Bronchial epithelial cell (primary cell): Measurements from ENCODE around the gene OSBPL1A. TPM values are rescaled to one million over a fixed set of nuclear protein-coding genes. Genes with fewer than 3 reads are reported as not detected.
"Not testable (repeated sequence)": the region's sequence is repeated elsewhere in the genome, so short reads cannot be mapped to it uniquely, and the experiment has no call there.

Experiments used
- DNase-seq: peaks from one replicate; pipeline ENCODE4 v3.0.0-alpha.2; 2010; ENCODE audit warnings: low read depth
- FAIRE-seq: peaks from 2 replicates; lab custom pipeline; 2011; peaks lifted over from hg19 to GRCh38; lab: Jason Lieb, UNC
- H3K27me3 ChIP-seq: 2 replicates; pipeline ENCODE4 v1.5.1; 2011; ENCODE audit warnings: low read length; ENCODE audit not compliant: control insufficient read depth, insufficient read depth
- H3K36me3 ChIP-seq: 2 replicates; pipeline ENCODE4 v1.5.1; 2011; ENCODE audit warnings: low read length; ENCODE audit not compliant: control insufficient read depth, insufficient read depth
- H3K4me3 ChIP-seq: 2 replicates; pipeline ENCODE4 v1.5.1; 2011; ENCODE audit warnings: mild to moderate bottlenecking, low read depth, low read length, control low read depth
- total RNA-seq: library from RNA; depleted of rRNA; stranded (reverse); fragments of >200 nt; gene quantifications from 2 replicates; pipeline ENCODE4 v1.2.1, GENCODE V29; 2014
- TF ChIP-seq, protein P1 (sequence below): IDR thresholded peaks from 2 replicates; pipeline ENCODE4 v1.5.1; 2011; ENCODE audit warnings: mild to moderate bottlenecking, moderate library complexity, low read length, control low read depth, inconsistent platforms; ENCODE audit not compliant: insufficient read depth, severe bottlenecking

OSBPL1A gene
- total RNA-seq, 1 donor from 2014 or later, result 22.6 TPM

DNA sequence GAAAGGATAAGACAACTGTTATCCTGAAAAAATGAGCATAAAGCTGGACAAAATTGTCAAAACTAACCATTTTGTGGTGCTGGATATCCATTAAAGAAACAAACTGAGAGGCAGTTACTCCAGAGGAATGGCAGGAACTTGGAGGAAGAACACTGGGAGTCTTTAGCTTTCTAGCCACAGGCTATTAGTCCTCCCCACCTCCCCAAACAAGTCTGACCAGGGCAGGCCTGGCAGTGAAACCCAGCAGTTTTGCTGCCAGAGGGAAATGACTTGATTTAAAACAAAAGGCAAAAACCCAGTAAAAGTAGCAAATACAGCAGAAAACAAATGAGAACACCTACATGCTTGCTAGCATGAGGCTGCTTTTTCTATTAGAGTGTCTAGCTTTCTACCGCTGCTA lies 34.9 kb downstream of the OSBPL1A start:
- Histone ChIP-seq H3K4me3 (no peak overlapping the region), H3K36me3 (no peaks in the 10 kb centered on the region), H3K27me3 (no peaks in the 10 kb centered on the region)
- DNase-seq, result peak; percentile 50
- FAIRE-seq, result no peak
- TF ChIP-seq, protein P1, sequence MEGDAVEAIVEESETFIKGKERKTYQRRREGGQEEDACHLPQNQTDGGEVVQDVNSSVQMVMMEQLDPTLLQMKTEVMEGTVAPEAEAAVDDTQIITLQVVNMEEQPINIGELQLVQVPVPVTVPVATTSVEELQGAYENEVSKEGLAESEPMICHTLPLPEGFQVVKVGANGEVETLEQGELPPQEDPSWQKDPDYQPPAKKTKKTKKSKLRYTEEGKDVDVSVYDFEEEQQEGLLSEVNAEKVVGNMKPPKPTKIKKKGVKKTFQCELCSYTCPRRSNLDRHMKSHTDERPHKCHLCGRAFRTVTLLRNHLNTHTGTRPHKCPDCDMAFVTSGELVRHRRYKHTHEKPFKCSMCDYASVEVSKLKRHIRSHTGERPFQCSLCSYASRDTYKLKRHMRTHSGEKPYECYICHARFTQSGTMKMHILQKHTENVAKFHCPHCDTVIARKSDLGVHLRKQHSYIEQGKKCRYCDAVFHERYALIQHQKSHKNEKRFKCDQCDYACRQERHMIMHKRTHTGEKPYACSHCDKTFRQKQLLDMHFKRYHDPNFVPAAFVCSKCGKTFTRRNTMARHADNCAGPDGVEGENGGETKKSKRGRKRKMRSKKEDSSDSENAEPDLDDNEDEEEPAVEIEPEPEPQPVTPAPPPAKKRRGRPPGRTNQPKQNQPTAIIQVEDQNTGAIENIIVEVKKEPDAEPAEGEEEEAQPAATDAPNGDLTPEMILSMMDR, result no peak

DNA sequence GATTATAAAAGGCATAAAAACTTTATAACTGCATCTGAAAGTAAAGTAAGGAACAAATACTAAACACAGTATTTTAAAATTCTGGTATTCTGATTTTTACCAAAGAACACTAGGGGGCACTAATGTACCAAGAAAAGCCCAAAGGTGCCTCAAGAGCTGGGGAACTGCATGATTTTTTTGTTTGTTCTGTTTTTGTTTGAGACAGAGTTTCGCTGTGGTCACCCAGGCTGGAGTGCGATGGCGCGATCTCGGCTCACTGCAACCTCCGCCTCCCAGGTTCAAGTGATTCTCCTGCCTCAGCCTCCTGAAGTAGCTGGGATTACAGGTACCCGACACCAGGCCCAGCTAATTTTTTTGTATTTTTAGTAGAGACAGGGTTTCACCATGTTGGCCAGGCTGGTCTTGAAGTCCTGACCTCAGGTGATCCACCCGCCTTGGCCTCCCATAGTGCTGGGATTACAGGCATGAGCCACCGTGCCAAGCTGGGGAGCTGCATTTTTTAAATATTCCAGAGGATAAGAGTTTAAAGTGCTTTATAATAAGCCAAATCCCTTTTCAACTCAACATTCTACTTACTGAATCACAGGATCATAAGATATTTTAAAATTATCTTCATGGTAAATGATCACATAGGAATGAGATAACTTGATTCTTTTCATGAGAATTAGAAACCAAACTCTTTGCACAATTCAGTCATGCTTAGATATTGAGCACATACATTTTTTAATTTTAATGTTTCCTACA lies 37.7 kb downstream of the OSBPL1A start:
- not testable (repeated sequence) for FAIRE-seq, H3K27me3 ChIP-seq, H3K36me3 ChIP-seq, H3K4me3 ChIP-seq
- TF ChIP-seq, protein P1, result peak; percentile 44
- peak; percentile 60 for DNase-seq

DNA sequence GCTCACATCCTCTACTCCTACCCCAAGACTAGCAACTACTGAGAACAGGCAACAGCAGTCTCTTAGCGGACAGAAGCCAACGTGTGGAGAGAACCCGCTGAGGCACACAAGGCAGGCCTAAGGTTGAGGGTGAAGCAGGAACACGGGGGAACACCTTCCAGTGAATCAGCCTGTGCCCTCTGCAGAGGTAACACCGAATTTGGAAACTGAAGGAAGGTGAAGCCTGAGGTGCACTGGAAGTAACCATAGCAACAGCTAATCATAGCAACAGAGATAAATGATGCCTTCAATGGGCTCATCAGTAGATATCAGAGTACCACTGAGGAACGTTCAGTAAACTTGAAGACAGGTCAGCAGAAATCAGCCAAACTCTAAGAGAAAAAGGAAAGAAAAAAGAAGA lies 43.3 kb downstream of the OSBPL1A start:
- no peaks in the 10 kb centered on the region for H3K36me3 ChIP-seq
- TF ChIP-seq, protein P1, result no peak
- no peak for DNase-seq
- no peak for FAIRE-seq
- no peaks in the 10 kb centered on the region for H3K27me3 ChIP-seq
- no peak overlapping the region for H3K4me3 ChIP-seq

DNA sequence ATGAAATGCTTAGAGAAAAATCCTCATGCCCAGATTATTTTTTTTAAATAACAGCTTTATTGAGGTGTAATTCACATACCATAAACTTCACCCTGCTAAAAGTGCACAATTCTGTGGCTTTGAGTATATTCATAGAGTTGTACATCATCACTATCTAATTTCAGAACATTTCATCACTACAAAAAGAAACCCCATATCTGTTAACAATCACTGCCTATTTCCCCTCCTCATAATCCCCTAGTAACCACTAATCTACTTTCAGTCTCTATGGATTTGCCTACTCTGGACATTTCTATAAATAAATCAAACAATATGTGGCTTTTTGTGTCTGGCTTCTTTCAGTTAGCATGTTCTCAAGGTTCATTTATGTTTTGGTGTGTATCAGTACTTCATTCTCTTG lies 51.4 kb downstream of the OSBPL1A start:
- no peak for FAIRE-seq
- Histone ChIP-seq H3K27me3 (no peaks in the 10 kb centered on the region), H3K36me3 (no peaks in the 10 kb centered on the region), H3K4me3 (no peak overlapping the region)
- DNase-seq, result no peak
- TF ChIP-seq, protein P1, result no peak

DNA sequence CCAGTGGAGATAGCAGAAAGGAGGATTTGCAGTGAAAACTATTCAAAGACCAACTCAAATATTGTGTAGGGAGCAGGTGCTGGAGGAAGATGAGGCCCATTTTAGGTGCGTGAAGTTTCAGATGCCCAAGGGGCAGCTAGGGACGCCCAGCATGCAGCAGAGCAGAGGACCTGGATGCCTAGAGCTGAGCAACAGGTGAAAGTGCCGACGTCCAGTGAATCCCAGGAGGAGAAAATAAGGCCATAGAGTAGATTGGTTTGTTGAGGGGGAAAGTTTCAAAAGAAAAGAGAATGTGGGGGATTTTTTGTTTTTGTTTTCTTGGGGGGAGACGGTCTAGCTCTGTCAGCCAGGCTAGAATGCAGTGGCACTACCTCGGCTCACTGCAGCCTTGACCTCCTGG lies 53.1 kb downstream of the OSBPL1A start:
- DNase-seq (no peak), FAIRE-seq (no peak)
- Histone ChIP-seq H3K4me3 (no peak overlapping the region), H3K27me3 (no peaks in the 10 kb centered on the region), H3K36me3 (no peaks in the 10 kb centered on the region)
- TF ChIP-seq, protein P1, result no peak

DNA sequence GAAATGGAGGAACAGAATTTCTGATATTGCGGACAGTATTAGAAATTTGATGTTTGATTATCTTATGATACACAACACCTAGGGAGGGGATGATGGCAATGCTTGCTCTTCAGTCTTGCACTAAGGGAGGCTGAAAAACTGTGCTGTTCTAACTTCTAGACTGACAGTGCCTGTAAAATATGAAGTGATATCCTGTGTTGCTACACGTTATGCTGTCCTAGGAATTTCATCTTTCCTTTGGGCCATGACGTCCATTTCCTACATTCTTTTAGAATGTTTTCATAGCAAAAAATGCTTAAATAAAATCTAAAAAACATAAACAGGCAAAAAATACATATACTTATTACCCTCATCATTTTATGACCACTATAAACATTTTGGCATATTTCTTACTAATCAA lies 55.3 kb downstream of the OSBPL1A start:
- DNase-seq (no peak), FAIRE-seq (no peak)
- Histone ChIP-seq H3K27me3 (no peaks in the 10 kb centered on the region), H3K4me3 (no peak overlapping the region), H3K36me3 (no peaks in the 10 kb centered on the region)
- TF ChIP-seq, protein P1, result no peak
